ENCODE data around the gene PRDM16.

The PRDM16 gene

DNA sequence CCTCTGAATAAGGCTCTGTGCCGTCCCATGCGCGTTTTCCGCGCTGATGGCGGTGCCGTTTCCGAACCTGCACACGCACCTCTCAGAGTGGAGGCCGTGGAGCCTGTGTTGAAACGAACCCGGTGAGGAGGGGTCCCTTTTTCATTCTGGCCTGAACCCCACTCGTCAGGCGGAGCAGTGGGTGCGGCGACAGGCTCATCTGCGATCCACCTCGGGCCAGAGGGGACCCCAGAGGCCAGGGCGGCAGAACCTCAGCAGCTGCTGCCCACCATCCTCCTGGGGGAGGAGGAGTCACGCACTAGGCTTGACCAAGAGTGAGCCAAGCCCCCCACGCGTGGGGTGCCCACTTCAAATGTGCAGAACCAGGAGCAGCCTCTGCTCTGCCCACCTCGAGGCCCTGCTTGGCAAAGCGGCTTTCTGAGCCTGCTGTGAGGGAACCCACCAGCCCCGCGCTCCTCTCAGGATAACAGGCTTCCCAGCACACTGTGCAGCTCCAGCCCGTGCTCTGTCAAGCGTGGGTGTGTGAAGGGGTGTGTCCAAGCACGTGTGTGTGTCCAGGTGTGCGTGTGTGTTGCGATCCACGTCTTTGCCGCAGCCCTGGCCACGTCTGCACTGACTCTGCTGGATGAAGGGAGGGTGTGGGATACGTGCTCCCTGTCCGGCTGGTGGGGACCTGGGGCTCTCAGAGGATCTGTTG, 6.8 kb downstream of the PRDM16 start:
- Histone ChIP-seq H3K27ac (ENCODE audit: low read depth in 2 of 2, low read length in 2 of 2) (no peak overlapping the region), H3K9ac (ENCODE audit: low read depth in 1 of 2, low read length in 2 of 2) (no peak overlapping the region), H3K4me3 (ENCODE audit: low read length in 2 of 2) (no peak overlapping the region), H3K4me1 (ENCODE audit: control insufficient read depth in 2 of 2, insufficient read depth in 2 of 2, low read length in 2 of 2) (no peaks in the 10 kb centered on the region), H3K27me3 (ENCODE audit: control insufficient read depth in 2 of 2, insufficient read depth in 2 of 2, low read length in 2 of 2) (peaks cover 4 to 15% of the 10 kb centered on the region in 2 donors), H3K9me3 (ENCODE audit: control insufficient read depth in 2 of 2, low read length in 2 of 2) (no peaks in the 10 kb centered on the region), H3K36me3 (ENCODE audit: control insufficient read depth in 2 of 2, insufficient read depth in 2 of 2, low read length in 2 of 2) (no peaks in the 10 kb centered on the region)

DNA sequence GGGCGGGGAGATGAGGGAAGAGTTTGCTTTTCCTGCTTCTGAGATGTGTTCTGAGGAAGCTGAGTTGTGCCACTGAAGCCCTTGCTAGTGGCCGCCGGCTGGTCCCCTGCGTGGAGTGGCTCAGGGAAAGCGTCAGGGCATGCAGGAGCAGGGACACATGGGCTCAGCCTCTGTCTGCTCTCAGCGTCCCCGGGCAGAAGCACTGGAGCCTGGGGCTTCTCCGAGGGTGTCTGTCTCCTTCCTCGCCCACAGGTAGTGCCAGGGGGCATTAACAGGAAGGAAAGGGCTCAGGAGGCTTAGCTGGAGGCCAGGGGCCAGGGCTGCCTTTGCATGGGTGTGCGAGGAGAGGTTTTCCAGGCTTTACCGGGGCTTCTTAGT, 7.3 kb downstream of the PRDM16 start:
- Histone ChIP-seq H3K27me3 (ENCODE audit: control insufficient read depth in 2 of 2, insufficient read depth in 2 of 2, low read length in 2 of 2) (peaks cover 4 to 14% of the 10 kb centered on the region in 2 donors), H3K36me3 (ENCODE audit: control insufficient read depth in 2 of 2, insufficient read depth in 2 of 2, low read length in 2 of 2) (no peaks in the 10 kb centered on the region), H3K4me1 (ENCODE audit: control insufficient read depth in 2 of 2, insufficient read depth in 2 of 2, low read length in 2 of 2) (no peaks in the 10 kb centered on the region), H3K27ac (ENCODE audit: low read depth in 2 of 2, low read length in 2 of 2) (no peak overlapping the region), H3K9ac (ENCODE audit: low read depth in 1 of 2, low read length in 2 of 2) (no peak overlapping the region), H3K4me3 (ENCODE audit: low read length in 2 of 2) (no peak overlapping the region), H3K9me3 (ENCODE audit: control insufficient read depth in 2 of 2, low read length in 2 of 2) (no peaks in the 10 kb centered on the region)

DNA sequence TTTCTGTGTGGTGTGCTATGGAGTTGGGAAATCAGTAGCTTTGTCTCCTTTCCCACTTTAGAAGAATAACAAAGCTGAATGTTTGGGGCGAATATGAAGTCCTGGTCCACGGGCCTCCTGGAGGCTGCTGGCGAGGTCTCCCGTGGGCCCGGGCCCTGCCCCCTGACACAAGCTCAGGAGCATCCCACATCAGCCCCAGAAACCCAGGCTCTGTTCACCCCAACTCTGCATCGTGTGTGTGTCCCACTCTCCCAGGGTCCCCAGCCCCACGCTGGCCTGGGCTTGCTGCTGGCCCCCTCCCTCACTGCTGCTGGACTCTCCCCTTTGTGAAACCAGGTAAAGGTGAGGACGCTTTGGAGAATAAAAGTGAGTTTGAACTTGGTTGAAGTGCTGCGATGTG, 8.1 kb downstream of the PRDM16 start:
- Histone ChIP-seq H3K36me3 (ENCODE audit: control insufficient read depth in 2 of 2, insufficient read depth in 2 of 2, low read length in 2 of 2) (no peaks in the 10 kb centered on the region), H3K9me3 (ENCODE audit: control insufficient read depth in 2 of 2, low read length in 2 of 2) (no peaks in the 10 kb centered on the region), H3K27me3 (ENCODE audit: control insufficient read depth in 2 of 2, insufficient read depth in 2 of 2, low read length in 2 of 2) (peaks cover 4 to 9% of the 10 kb centered on the region in 2 donors), H3K9ac (ENCODE audit: low read depth in 1 of 2, low read length in 2 of 2) (no peak overlapping the region), H3K4me1 (ENCODE audit: control insufficient read depth in 2 of 2, insufficient read depth in 2 of 2, low read length in 2 of 2) (no peaks in the 10 kb centered on the region), H3K4me3 (ENCODE audit: low read length in 2 of 2) (no peak overlapping the region), H3K27ac (ENCODE audit: low read depth in 2 of 2, low read length in 2 of 2) (no peak overlapping the region)

DNA sequence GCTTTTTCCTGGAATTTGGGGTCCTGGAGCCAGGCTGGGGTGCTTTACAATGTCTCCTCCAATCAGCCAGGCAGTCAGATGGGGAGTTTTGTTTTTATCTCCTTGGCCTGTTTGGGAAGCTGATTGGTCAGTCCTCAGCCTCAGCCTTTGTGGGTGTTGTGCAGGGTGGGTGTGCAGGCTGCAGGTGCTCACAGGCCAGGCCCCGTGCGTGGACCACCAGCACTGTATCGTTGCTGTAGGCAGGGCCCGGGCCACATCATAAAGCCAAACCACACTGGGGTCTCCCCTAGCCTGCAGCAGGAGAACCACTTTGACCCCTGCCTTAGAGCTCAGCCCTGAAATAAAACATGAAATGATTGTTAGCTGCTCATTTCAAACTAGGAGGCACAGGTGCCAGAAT, 8.6 kb downstream of the PRDM16 start:
- Histone ChIP-seq H3K9me3 (ENCODE audit: control insufficient read depth in 2 of 2, low read length in 2 of 2) (no peaks in the 10 kb centered on the region), H3K4me1 (ENCODE audit: control insufficient read depth in 2 of 2, insufficient read depth in 2 of 2, low read length in 2 of 2) (no peaks in the 10 kb centered on the region), H3K36me3 (ENCODE audit: control insufficient read depth in 2 of 2, insufficient read depth in 2 of 2, low read length in 2 of 2) (no peaks in the 10 kb centered on the region), H3K9ac (ENCODE audit: low read depth in 1 of 2, low read length in 2 of 2) (no peak overlapping the region), H3K27me3 (ENCODE audit: control insufficient read depth in 2 of 2, insufficient read depth in 2 of 2, low read length in 2 of 2) (peaks cover 4 to 5% of the 10 kb centered on the region in 2 donors), H3K27ac (ENCODE audit: low read depth in 2 of 2, low read length in 2 of 2) (no peak overlapping the region), H3K4me3 (ENCODE audit: low read length in 2 of 2) (no peak overlapping the region)

DNA sequence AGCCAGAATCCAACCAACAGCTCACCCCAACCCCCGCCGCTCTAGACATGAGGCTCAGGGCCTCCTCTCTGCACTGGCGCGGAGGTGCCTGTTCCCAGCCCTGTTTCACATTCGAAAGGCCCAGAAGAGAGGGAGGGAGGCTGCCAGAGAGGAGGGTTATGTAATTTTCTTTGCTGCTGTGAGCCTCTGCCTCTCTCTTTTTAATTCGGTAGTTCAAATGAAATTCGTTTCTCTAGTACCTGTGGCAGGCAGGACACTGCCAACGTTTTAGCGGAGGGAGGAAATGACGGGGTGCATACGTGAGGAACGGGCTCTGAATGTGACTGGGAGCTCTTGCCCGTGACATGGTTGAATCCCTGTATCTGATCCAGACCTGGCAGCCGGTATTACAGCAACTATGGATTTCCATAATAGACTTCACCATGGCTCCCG, 9.4 kb downstream of the PRDM16 start:
- Histone ChIP-seq H3K36me3 (ENCODE audit: control insufficient read depth in 2 of 2, insufficient read depth in 2 of 2, low read length in 2 of 2) (no peaks in the 10 kb centered on the region), H3K27ac (ENCODE audit: low read depth in 2 of 2, low read length in 2 of 2) (no peak overlapping the region), H3K27me3 (ENCODE audit: control insufficient read depth in 2 of 2, insufficient read depth in 2 of 2, low read length in 2 of 2) (peaks cover 0 to 2% of the 10 kb centered on the region in 2 donors), H3K9me3 (ENCODE audit: control insufficient read depth in 2 of 2, low read length in 2 of 2) (no peaks in the 10 kb centered on the region), H3K9ac (ENCODE audit: low read depth in 1 of 2, low read length in 2 of 2) (no peak overlapping the region), H3K4me1 (ENCODE audit: control insufficient read depth in 2 of 2, insufficient read depth in 2 of 2, low read length in 2 of 2) (no peaks in the 10 kb centered on the region), H3K4me3 (ENCODE audit: low read length in 2 of 2) (no peak overlapping the region)

DNA sequence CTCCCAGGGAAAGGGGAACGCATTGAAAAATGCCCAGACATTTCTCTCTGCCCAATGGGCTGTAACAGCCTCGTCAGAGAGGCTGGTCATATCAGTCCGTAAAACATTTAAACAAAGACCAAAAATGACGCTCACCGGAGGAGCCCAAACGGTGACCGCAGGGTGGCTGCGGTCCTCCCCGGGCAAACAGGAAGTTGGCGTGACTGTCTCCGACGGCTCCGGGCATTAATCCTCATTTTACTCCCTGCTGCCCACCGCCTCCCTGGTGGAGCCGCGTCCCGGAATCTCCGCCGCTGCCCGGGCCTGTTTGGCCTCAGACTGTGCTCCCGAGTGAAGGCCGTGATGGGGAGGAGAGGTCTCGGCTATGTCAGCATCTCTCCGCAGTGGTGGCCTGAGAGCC, 9.9 kb downstream of the PRDM16 start:
- Histone ChIP-seq H3K27ac (ENCODE audit: low read depth in 2 of 2, low read length in 2 of 2) (no peak overlapping the region), H3K27me3 (ENCODE audit: control insufficient read depth in 2 of 2, insufficient read depth in 2 of 2, low read length in 2 of 2) (peaks cover 0 to 2% of the 10 kb centered on the region in 2 donors), H3K9me3 (ENCODE audit: control insufficient read depth in 2 of 2, low read length in 2 of 2) (no peaks in the 10 kb centered on the region), H3K9ac (ENCODE audit: low read depth in 1 of 2, low read length in 2 of 2) (no peak overlapping the region), H3K4me3 (ENCODE audit: low read length in 2 of 2) (no peak overlapping the region), H3K4me1 (ENCODE audit: control insufficient read depth in 2 of 2, insufficient read depth in 2 of 2, low read length in 2 of 2) (no peaks in the 10 kb centered on the region), H3K36me3 (ENCODE audit: control insufficient read depth in 2 of 2, insufficient read depth in 2 of 2, low read length in 2 of 2) (no peaks in the 10 kb centered on the region)

DNA sequence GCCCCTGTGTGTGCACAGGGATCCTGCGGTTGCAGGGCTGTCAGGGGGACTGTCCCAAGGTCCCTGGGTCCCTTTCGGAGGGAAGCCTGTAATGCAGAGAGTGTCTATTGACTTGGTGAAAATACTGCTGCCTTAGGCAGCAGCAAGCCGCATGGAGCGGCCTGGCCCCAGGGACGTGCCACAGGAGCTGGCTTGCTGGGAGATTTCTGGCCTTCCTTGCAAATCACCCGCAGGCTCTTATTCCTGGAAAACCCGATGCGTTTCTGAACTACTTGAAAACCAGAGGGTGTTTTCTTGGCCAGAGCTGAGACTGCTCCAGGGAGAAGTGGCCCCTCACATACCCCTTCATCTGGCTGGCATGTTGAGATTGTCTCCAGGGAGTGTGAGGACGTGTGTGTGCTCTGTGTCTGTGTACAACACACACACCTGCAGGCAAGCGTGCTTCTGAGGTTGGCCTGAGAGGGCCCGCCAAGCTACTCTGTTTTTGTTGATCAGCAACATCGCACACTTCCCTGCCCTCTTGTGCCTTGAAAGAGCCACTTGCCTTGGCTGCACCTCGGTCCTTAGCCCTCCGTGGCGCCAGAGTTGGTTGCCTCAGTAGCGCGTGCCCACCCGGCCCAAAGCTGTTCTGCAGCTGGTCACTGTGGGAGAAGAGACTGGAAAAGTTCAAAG, 10.5 kb downstream of the PRDM16 start:
- Histone ChIP-seq H3K27ac (ENCODE audit: low read depth in 2 of 2, low read length in 2 of 2) (no peak overlapping the region), H3K9me3 (ENCODE audit: control insufficient read depth in 2 of 2, low read length in 2 of 2) (no peaks in the 10 kb centered on the region), H3K4me3 (ENCODE audit: low read length in 2 of 2) (no peak overlapping the region), H3K9ac (ENCODE audit: low read depth in 1 of 2, low read length in 2 of 2) (no peak overlapping the region), H3K27me3 (ENCODE audit: control insufficient read depth in 2 of 2, insufficient read depth in 2 of 2, low read length in 2 of 2) (peaks cover 0 to under 1% of the 10 kb centered on the region in 2 donors), H3K4me1 (ENCODE audit: control insufficient read depth in 2 of 2, insufficient read depth in 2 of 2, low read length in 2 of 2) (no peaks in the 10 kb centered on the region), H3K36me3 (ENCODE audit: control insufficient read depth in 2 of 2, insufficient read depth in 2 of 2, low read length in 2 of 2) (no peaks in the 10 kb centered on the region)

DNA sequence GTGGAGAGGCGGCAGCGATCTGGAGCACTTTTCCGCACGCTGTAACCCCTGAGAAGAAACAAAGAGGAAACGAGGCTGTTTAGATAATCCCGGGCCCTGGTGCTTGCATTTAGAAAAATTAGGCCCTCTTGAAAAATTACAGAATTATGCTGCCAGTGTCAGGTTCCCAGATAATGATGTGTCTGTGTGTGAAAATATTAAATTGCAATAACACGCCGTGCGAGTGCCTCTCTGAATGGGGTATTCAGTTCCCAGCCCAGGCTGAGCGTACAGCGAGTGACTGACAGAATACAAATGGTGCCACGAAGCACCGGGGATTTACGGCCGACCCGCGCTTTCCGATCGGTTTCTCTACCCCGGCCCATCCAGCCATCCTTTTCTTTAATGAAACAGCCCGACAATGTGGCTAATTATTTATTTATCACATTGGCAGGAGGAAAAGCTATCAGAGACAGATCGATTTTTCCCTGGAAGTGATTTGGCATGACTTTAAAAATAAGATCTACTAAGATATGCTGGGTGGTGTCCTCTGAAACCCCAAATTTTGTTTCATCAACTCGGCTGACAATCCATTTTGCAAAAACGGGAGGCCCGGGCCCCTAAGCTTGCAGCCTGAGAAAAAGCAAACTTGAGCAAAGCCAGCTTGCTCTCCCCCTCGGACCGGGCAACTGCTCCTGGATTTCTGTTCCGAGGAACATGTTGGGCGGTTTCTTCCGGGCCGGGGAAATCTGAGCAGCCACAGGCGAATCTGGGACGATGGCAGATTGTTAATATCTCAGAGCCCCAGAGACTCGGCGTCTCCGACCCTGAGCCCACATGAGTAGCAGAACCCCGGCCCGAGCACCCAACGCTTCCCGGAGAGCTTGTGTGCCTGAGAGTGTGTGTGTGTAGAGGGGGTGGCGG, 11.3 kb downstream of the PRDM16 start:
- Histone ChIP-seq H3K4me3 (ENCODE audit: low read length in 2 of 2) (no peak overlapping the region), H3K27ac (ENCODE audit: low read depth in 2 of 2, low read length in 2 of 2) (no peak overlapping the region), H3K4me1 (ENCODE audit: control insufficient read depth in 2 of 2, insufficient read depth in 2 of 2, low read length in 2 of 2) (no peaks in the 10 kb centered on the region), H3K27me3 (ENCODE audit: control insufficient read depth in 2 of 2, insufficient read depth in 2 of 2, low read length in 2 of 2) (no peaks in the 10 kb centered on the region), H3K9ac (ENCODE audit: low read depth in 1 of 2, low read length in 2 of 2) (no peak overlapping the region), H3K36me3 (ENCODE audit: control insufficient read depth in 2 of 2, insufficient read depth in 2 of 2, low read length in 2 of 2) (no peaks in the 10 kb centered on the region), H3K9me3 (ENCODE audit: control insufficient read depth in 2 of 2, low read length in 2 of 2) (no peaks in the 10 kb centered on the region)

DNA sequence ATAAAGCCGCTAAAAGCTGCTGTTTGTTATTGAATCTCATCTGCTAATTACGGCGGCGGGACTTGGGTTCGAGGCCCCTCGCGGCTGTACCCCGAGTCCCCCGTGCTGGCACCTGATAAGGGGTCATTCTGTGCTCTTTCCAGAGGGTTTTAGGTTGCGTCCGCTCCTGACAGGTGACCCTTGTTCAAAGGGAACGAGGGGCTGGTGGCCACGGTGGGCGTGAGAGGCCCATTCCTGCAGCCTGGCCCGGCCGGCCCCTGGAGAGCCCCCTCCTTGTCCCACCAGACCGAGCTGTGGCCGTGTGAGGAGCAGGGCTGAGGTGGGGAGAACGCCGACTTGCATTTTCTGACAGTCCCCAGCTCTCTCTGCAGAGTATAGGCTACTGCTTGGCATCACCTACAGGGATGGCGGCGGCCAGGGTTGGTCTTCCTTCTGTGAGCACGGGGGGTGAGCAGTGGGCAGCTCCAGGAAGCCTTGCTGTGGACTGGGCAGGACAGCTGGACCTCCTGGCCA, 12.2 kb downstream of the PRDM16 start:
- Histone ChIP-seq H3K9me3 (ENCODE audit: control insufficient read depth in 2 of 2, low read length in 2 of 2) (no peaks in the 10 kb centered on the region), H3K27me3 (ENCODE audit: control insufficient read depth in 2 of 2, insufficient read depth in 2 of 2, low read length in 2 of 2) (no peaks in the 10 kb centered on the region), H3K4me1 (ENCODE audit: control insufficient read depth in 2 of 2, insufficient read depth in 2 of 2, low read length in 2 of 2) (no peaks in the 10 kb centered on the region), H3K4me3 (ENCODE audit: low read length in 2 of 2) (no peak overlapping the region), H3K27ac (ENCODE audit: low read depth in 2 of 2, low read length in 2 of 2) (no peak overlapping the region), H3K36me3 (ENCODE audit: control insufficient read depth in 2 of 2, insufficient read depth in 2 of 2, low read length in 2 of 2) (no peaks in the 10 kb centered on the region), H3K9ac (ENCODE audit: low read depth in 1 of 2, low read length in 2 of 2) (no peak overlapping the region)

DNA sequence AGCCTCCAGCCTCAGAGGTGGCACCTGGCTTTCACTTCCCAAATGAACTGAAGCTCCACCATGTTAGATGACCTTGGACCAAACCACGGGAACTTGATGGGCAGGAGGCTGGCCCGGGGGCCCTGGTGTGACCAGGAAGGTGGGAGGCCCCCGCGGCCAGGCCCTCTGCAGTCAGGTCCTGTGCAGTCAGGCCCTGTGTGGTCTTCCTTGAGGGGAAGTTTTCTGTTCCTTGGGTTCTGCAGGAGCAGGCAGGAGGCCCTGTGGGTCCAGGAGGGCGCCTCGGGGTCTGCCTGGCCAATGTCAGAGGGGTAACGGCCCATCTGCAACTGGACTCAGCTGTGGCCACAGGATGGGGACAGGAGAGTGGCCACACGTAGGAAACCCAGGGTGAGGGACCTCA, 13.0 kb downstream of the PRDM16 start:
- Histone ChIP-seq H3K27me3 (ENCODE audit: control insufficient read depth in 2 of 2, insufficient read depth in 2 of 2, low read length in 2 of 2) (no peaks in the 10 kb centered on the region), H3K9ac (ENCODE audit: low read depth in 1 of 2, low read length in 2 of 2) (no peak overlapping the region), H3K9me3 (ENCODE audit: control insufficient read depth in 2 of 2, low read length in 2 of 2) (no peaks in the 10 kb centered on the region), H3K27ac (ENCODE audit: low read depth in 2 of 2, low read length in 2 of 2) (no peak overlapping the region), H3K36me3 (ENCODE audit: control insufficient read depth in 2 of 2, insufficient read depth in 2 of 2, low read length in 2 of 2) (no peaks in the 10 kb centered on the region), H3K4me3 (ENCODE audit: low read length in 2 of 2) (no peak overlapping the region), H3K4me1 (ENCODE audit: control insufficient read depth in 2 of 2, insufficient read depth in 2 of 2, low read length in 2 of 2) (no peaks in the 10 kb centered on the region)

Measured in mucosa of rectum (tissue), 2 donors.